GM12878 (cell line): ENCODE results near the gene FOXRED2. TPM values are rescaled to one million over a fixed set of nuclear protein-coding genes. Genes with fewer than 3 reads are reported as not detected.

Experiments used
- ATAC-seq: fragments of 200-7000 bp; cut with Tn5 transposase; 3 replicates; pipeline ENCODE4 v1.9.1; 2020; ENCODE audit warnings: mild to moderate bottlenecking, moderate library complexity
- BruUV-seq: library from RNA; stranded (reverse); fragments of 400-500 nt; replicated peaks from 2 replicates; lab custom pipeline; 2021; lab: Mats Ljungman, UMichigan
- CTCF ChIA-PET: fragments of 300-600 bp; sonication (Branson Sonifier 250); formaldehyde crosslinking; extraction: SDS; loops from one replicate; lab custom pipeline; 2021; ENCODE audit warnings: inconsistent platforms; lab: Yijun Ruan, JAX
- POLR2A ChIA-PET: fragments of 350-600 bp; formaldehyde crosslinking; extraction: SDS; loops from one replicate; lab custom pipeline; 2021; ENCODE audit warnings: inconsistent platforms; lab: Charles Lee
- RAD21 ChIA-PET: fragments of 300-600 bp; sonication (Branson Sonifier 250); formaldehyde crosslinking; loops from one replicate; lab custom pipeline; 2023; ENCODE audit warnings: antibody characterized with exemption; ENCODE audit not compliant: unreplicated experiment; lab: Charles Lee
- SMC1A ChIA-PET: fragments of 300-600 bp; sonication (Branson Sonifier 250); formaldehyde crosslinking; loops from one replicate; lab custom pipeline; 2023; ENCODE audit not compliant: unreplicated experiment, uncharacterized antibody; lab: Charles Lee
- DNase-seq: peaks from one replicate; pipeline ENCODE4 v3.0.0-alpha.2; 2011; ENCODE audit warnings: low read depth, low spot score
- FAIRE-seq: peaks from 3 replicates; lab custom pipeline; 2011; peaks lifted over from hg19 to GRCh38; lab: Jason Lieb, UNC
- H2AFZ ChIP-seq: 2 replicates; pipeline ENCODE4 v1.6.0; 2011; ENCODE audit warnings: low read depth, low read length, control low read depth; ENCODE audit not compliant: control insufficient read depth
- H3K27ac ChIP-seq: 2 replicates; pipeline ENCODE4 v1.5.1; 2011; ENCODE audit warnings: control low read depth; ENCODE audit not compliant: control insufficient read depth, insufficient read depth
- H3K27me3 ChIP-seq, 2 experiments: replicated peaks in 1 of 2; 2 replicates each; pipeline versions ENCODE4 v1.6.0 to v1.6.1; 2011; ENCODE audit warnings: low read length in 1 of 2; ENCODE audit not compliant: control insufficient read depth in 2 of 2, insufficient read depth in 2 of 2
- H3K36me3 ChIP-seq, 2 experiments: 2 replicates each; pipeline ENCODE4 v1.5.1; 2011; ENCODE audit warnings: low read length in 1 of 2; ENCODE audit not compliant: control insufficient read depth in 2 of 2, insufficient read depth in 2 of 2
- H3K4me1 ChIP-seq: 2 replicates; pipeline ENCODE4 v1.6.1; 2011; ENCODE audit warnings: mild to moderate bottlenecking, low read length, moderate library complexity, mixed read lengths; ENCODE audit not compliant: control insufficient read depth, insufficient read depth
- H3K4me2 ChIP-seq: 2 replicates; pipeline ENCODE4 v1.6.0; 2011; ENCODE audit warnings: control low read depth; ENCODE audit not compliant: control insufficient read depth, insufficient read depth
- H3K4me3 ChIP-seq: fragments of 200-600 bp; sonication (generic); 2 replicates; pipeline ENCODE4 v1.5.1; 2016
- H3K79me2 ChIP-seq: 2 replicates; pipeline ENCODE4 v1.6.0; 2011; ENCODE audit warnings: low read length; ENCODE audit not compliant: control insufficient read depth, insufficient read depth
- H3K9ac ChIP-seq: 2 replicates; pipeline ENCODE4 v1.8.0; 2011; ENCODE audit warnings: low read length, control low read depth, mixed read lengths; ENCODE audit not compliant: control insufficient read depth, insufficient read depth
- H3K9me3 ChIP-seq: replicated peaks from 3 replicates; pipeline ENCODE4 v1.5.1; 2011; ENCODE audit warnings: mild to moderate bottlenecking, low read length; ENCODE audit not compliant: control insufficient read depth, insufficient read depth
- H4K20me1 ChIP-seq: 2 replicates; pipeline ENCODE4 v1.6.0; 2011; ENCODE audit not compliant: control insufficient read depth, insufficient read depth
- HCFC1 ChIP-seq: fragments of 150-350 bp; IDR thresholded peaks from 2 replicates; pipeline ENCODE4 v1.6.1; 2014; ENCODE audit warnings: low read length
- JUNB ChIP-seq: IDR thresholded peaks from 2 replicates; pipeline ENCODE4 v1.6.1; 2016; ENCODE audit warnings: antibody characterized with exemption, mild to moderate bottlenecking
- NKRF ChIP-seq: fragments of 450-650 bp; conservative IDR thresholded peaks from 2 replicates; pipeline ENCODE4 v1.6.1; 2017; ENCODE audit warnings: mild to moderate bottlenecking, moderate library complexity
- NR2F1 ChIP-seq: fragments of 450-650 bp; conservative IDR thresholded peaks from 2 replicates; pipeline ENCODE4 v1.6.1; 2017; ENCODE audit warnings: mild to moderate bottlenecking
- PML ChIP-seq: IDR thresholded peaks from 2 replicates; pipeline ENCODE4 v1.6.1; 2012; ENCODE audit warnings: low read length, inconsistent platforms
- SRF ChIP-seq, 2 experiments: IDR thresholded peaks; 2 replicates each; pipeline ENCODE4 v1.6.1; 2011; ENCODE audit warnings: low read depth in 2 of 2, low read length in 2 of 2, mild to moderate bottlenecking in 1 of 2, moderate library complexity in 1 of 2
- SUZ12 ChIP-seq: fragments of 200-600 bp; sonication (generic); IDR thresholded peaks from one replicate; pipeline ENCODE4 v1.6.1; 2018; ENCODE audit warnings: antibody characterized with exemption, mild to moderate bottlenecking; ENCODE audit not compliant: unreplicated experiment
- WGBS: methylation state at CpG from one replicate; pipeline ENCODE4 v1.1.6; 2016; ENCODE audit warnings: low lambda C conversion rate; ENCODE audit not compliant: insufficient replicate concordance, insufficient coverage; ENCODE audit errors: missing lambda C conversion rate; 5-methylcytosine and 5-hydroxymethylcytosine counted together
- in situ Hi-C: fragments of 300-500 bp; cut with MboI; formaldehyde crosslinking; loops from 9 replicates; pipeline ENCODE4 v1.14.3; 2018; ENCODE audit warnings: mixed read lengths
- intact Hi-C: fragments of 100-400 bp; cut with micrococcal nuclease; formaldehyde crosslinking; loops from one replicate; pipeline ENCODE4 v1.14.2; 2022; ENCODE audit not compliant: unreplicated experiment
- polyA plus RNA-seq, 11 experiments: library from polyadenylated mRNA; depleted of rRNA in 4 of 11; unstranded in 6 of 11; stranded (reverse) in 5 of 11; fragments of >200 nt; fragmentation: Nextera tagmentation in 4 of 11; fragmentation: Illumina TruSeq in 1 of 11; extraction: Ambion mirVana in 4 of 11; extraction: Trizol in 1 of 11; gene quantifications; 1 replicate in 1 of 11; 2 replicates in 10 of 11; pipeline versions ENCODE4 v1.2.1 to v1.2.3, GENCODE V29; 2011 to 2016; ENCODE audit warnings: inconsistent platforms in 2 of 11, missing spikeins in 2 of 11, low read depth in 1 of 11
- total RNA-seq, 4 experiments: library from RNA; depleted of rRNA in 3 of 4; stranded (reverse); fragments of >200 nt in 3 of 4; fragmentation: Illumina TruSeq in 1 of 4; extraction: Trizol in 1 of 4; gene quantifications; 2 replicates each; pipeline versions ENCODE4 v1.2.1 to v1.2.3, GENCODE V29; 2013 to 2021
- TF ChIP-seq, protein P1 (sequence below): fragments of 450-650 bp; IDR thresholded peaks from 2 replicates; pipeline ENCODE4 v1.6.1; 2016; ENCODE audit warnings: mild to moderate bottlenecking

Gene FOXRED2
- total and polyA plus RNA-seq, 10 of the 15 experiments (the other 5 are each of a cell fraction or from before 2014, with no cell fraction given), result 1.8 to 28.8 (median 7.6) TPM

DNA sequence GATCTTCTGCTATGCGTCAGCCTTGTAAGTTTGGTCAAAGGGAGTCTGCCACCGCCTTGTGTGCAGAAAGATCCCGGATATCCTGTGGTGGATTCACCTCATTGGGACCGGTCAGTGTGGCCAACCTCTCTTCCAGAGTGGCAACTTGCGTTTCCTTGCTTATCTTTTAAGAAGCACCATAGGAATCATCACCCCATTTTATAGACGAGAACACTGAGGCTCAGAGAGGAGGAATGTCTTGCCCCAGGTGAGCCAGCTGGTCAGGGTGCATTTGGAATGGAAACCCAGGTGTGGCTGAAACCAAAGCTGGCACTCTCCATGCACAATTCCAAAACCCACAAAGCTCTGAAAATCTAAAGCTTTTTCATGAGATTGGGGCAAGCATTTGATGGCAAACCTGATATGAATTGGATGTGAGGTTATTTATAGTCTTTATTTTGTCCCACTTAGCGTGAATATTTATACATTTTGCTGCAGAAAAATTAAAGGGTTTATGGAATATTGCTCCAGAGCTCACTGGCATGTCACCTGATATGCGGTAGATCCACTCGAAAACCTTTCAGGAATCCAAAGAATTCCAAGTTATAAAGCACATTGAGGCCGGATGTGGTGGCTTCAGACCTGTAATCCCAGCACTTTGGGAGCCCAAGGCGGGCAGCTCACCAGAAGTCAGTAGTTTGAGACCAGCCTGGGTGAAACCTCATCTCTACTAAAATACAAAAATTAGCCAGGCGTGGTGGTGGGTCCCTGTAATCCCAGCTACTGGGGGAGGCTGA is 34.2 kb upstream of the FOXRED2 start:
- BruUV-seq, result no TSS peak
- DNase-seq, result no peak
- Histone ChIP-seq H3K4me2 (no peak overlapping the region), H4K20me1 (no peaks in the 10 kb centered on the region), H3K9me3 (no peaks in the 10 kb centered on the region), H3K4me3 (no peak overlapping the region), H3K79me2 (no peaks in the 10 kb centered on the region), H3K36me3 (no peaks in the 10 kb centered on the region), H3K27ac (no peak overlapping the region), H2AFZ (no peak overlapping the region), H3K9ac (no peak overlapping the region), H3K4me1 (no peaks in the 10 kb centered on the region), H3K27me3 (peaks cover 0 to 5% of the 10 kb centered on the region in 2 experiments; a peak in 2 of 4 replicates)
- TF ChIP-seq SRF (IDR thresholded peaks at IDR 0.05; ENCODE audit: low read depth in 2 of 2, low read length in 2 of 2) (no peak), NKRF (no peak), JUNB (no peak), NR2F1 (no peak), SUZ12 (no peak), PML (no peak), HCFC1 (no peak)
- TF ChIP-seq, protein P1, sequence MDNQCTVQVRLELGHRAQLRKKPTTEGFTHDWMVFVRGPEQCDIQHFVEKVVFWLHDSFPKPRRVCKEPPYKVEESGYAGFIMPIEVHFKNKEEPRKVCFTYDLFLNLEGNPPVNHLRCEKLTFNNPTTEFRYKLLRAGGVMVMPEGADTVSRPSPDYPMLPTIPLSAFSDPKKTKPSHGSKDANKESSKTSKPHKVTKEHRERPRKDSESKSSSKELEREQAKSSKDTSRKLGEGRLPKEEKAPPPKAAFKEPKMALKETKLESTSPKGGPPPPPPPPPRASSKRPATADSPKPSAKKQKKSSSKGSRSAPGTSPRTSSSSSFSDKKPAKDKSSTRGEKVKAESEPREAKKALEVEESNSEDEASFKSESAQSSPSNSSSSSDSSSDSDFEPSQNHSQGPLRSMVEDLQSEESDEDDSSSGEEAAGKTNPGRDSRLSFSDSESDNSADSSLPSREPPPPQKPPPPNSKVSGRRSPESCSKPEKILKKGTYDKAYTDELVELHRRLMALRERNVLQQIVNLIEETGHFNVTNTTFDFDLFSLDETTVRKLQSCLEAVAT, result no peak
- RAD21 ChIA-PET, result no interaction called here
- ATAC-seq, result no peak
- SMC1A ChIA-PET, result no interaction called here
- in situ Hi-C loops, result no loop called here
- POLR2A ChIA-PET, result no interaction called here
- FAIRE-seq, result no peak
- CTCF ChIA-PET, result interaction anchor here (0.6 kb wide), 1 partner anchor 437 kb away, joined by 3 read pairs; no protein-coding TSS in a partner anchor
- WGBS, result 26% methylated on average over 12 of the region's 12 CpGs
- intact Hi-C loops, result loop anchor here (10.0 kb wide), 1 partner anchor 434 kb away; no protein-coding TSS in a partner anchor
